Measurements from ENCODE around the gene KLF15. TPM values are rescaled to one million over a fixed set of nuclear protein-coding genes. Genes with fewer than 3 reads are reported as not detected.

KLF15 gene
- total and polyA plus RNA-seq, 8 donors: 5.4 to 14.8 (median 9.7) TPM

DNA sequence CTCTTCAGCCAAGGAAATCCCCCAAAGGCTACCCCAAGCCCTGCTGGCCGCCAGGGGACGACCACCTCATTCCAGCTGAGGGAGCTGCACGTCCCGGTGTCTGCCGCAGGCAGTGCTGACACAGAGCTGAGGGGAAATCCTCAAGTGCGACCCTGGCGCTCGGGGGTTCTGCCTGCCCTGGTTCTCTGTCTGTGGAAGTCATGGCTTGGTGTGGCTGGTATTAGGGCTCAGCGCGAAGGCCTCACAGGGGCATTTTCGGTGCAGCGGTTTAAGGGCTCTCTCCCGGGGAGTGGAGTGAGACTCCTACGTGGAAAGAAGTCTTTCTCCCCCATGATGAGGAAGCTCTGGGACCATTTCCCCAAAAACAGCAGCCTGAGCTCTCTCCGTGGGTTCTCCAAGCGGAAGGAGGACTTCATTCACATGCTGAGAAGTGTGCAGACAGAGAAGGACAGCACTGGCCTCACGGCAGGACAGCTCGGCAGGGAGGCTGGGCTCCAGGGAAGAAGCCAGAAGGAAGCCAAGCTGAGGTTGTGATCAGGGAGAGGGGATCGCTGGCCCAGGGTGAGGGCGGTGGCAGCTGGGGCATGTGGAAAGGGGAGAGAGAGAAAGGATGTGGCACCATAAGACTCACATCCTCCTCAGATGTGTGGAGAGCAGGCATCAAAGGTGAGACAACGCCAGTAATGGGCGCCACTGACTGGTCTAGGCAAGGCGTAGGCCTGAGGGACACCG, 48.6 kb downstream of the KLF15 start:
- H3K4me1 ChIP-seq: no peaks in the 10 kb centered on the region
- TF ChIP-seq, protein P1, sequence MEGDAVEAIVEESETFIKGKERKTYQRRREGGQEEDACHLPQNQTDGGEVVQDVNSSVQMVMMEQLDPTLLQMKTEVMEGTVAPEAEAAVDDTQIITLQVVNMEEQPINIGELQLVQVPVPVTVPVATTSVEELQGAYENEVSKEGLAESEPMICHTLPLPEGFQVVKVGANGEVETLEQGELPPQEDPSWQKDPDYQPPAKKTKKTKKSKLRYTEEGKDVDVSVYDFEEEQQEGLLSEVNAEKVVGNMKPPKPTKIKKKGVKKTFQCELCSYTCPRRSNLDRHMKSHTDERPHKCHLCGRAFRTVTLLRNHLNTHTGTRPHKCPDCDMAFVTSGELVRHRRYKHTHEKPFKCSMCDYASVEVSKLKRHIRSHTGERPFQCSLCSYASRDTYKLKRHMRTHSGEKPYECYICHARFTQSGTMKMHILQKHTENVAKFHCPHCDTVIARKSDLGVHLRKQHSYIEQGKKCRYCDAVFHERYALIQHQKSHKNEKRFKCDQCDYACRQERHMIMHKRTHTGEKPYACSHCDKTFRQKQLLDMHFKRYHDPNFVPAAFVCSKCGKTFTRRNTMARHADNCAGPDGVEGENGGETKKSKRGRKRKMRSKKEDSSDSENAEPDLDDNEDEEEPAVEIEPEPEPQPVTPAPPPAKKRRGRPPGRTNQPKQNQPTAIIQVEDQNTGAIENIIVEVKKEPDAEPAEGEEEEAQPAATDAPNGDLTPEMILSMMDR (IDR thresholded peaks at IDR 0.05): no peak
- intact Hi-C loops (cut with DNase I): no loop called here

DNA sequence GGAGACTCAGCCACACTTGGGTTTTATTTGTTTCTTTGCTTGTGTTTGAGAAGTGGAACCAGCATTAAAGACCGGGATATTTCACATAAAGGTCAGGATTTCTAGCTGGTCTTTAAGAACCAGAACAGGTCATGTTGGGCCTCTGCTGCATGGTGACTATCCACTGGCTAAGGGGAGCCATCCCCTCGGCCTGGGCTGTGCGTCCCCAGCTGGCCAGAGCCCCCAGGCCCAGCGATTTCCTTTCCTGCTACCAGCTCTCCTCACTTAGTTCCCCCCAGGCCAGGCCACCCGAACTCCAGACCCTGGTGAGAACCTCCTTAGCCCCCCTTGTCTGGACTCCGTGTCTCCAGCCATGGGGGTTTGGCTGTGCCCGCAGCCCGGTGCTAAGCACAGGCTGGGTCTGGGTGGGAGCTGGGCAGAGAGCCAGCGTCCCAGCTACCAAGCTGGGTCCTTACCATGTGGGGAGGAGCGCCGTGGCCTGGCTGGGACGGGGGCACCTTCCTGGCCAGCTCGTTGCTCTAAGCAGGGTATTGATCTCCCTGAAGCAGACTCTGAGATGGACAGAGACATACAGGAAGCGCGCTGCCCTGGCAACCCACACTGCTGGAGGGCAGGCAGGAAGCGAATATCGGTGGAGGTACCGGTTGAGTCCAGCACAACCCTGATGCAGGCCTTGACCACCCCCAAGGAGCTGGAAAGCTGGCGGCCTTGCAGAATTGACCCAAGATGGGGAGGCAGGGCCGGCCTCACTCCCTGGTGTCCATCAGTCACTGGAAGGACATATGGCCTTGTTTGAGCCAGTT, 49.4 kb downstream of the KLF15 start:
- no peak for ATAC-seq
- TF ChIP-seq, protein P1 (IDR thresholded peaks at IDR 0.05): no peak
- peaks cover 0 to 8% of the 10 kb centered on the region in 2 donors for H3K9me3 ChIP-seq
- intact Hi-C loops (cut with DNase I): no loop called here
- no peaks in the 10 kb centered on the region for H3K4me1 ChIP-seq
- no peak overlapping the region for H3K27ac ChIP-seq
- no peaks in the 10 kb centered on the region for H3K27me3 ChIP-seq
- no peaks in the 10 kb centered on the region for H3K36me3 ChIP-seq
- DNase-seq: peak in 1 of 4 donors; percentile 55
- no peak overlapping the region for H3K4me3 ChIP-seq

More for the DNA sequence above, 48.6 kb downstream of the KLF15 start:
- no peak overlapping the region for H3K4me3 ChIP-seq
- DNase-seq (peak in 1 of 4 donors; percentile 61), ATAC-seq (no peak)
- peaks cover 0 to 2% of the 10 kb centered on the region in 2 donors for H3K9me3 ChIP-seq
- H3K27ac ChIP-seq: no peak overlapping the region
- H3K36me3 ChIP-seq: no peaks in the 10 kb centered on the region
- H3K27me3 ChIP-seq: no peaks in the 10 kb centered on the region

DNA sequence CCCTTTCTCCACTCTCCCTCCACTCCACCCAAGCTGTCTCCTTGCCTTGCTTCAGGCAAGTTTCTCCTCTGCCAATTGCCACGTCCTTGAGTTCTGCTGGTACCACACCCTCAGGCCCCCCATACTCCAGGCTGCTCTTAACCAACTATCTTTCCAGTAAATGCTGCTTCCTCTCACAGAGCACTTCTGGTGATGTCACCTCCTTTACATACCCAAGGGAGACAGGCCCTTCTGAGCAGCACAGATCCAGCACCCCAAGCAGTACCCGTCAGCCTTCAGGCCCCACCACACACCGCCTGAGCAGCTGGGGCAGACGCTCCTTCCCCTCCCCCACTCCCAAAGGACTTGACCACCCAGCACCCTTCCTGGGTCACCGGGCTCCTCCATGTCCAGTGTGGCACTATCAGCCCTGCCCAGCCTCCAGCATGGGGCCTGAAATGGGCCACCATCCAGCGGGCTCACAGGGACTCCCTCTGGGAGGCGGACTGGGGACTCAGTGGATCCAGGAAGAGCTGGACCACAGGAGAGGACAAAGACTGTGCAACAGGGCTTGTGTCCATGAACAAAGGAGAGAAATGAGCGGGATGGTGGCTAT, 50.2 kb downstream of the KLF15 start:
- TF ChIP-seq, protein P1 (IDR thresholded peaks at IDR 0.05): no peak
- DNase-seq (peak in 1 of 4 donors; percentile 57), ATAC-seq (no peak)

DNA sequence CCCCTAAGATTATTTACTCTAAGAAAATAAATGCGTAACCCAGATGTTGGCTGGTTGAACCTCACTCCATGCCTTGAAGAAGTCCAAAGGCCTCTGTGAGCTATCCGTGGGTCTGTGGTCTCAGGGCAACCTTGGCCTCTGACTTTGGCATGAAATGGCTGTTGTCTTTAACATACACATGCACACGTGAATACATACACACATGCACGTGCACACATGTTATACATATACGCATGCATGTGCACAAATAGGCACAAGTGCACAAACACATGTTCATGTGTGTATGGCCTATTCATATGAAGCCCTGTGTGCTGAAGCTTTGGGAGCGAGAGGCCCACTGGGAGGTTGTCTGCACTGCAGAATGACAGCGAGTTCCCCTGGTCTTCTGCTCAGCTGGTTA, 50.8 kb downstream of the KLF15 start:
- TF ChIP-seq, protein P1 (IDR thresholded peaks at IDR 0.05): no peak
- Histone ChIP-seq H3K36me3 (no peaks in the 10 kb centered on the region), H3K27me3 (no peaks in the 10 kb centered on the region), H3K27ac (no peak overlapping the region), H3K4me1 (no peaks in the 10 kb centered on the region), H3K4me3 (no peak overlapping the region), H3K9me3 (peaks cover 0 to 8% of the 10 kb centered on the region in 2 donors)
- intact Hi-C loops (cut with DNase I): no loop called here
- no peak for DNase-seq
- no peak for ATAC-seq

More for the DNA sequence above, 50.2 kb downstream of the KLF15 start:
- Histone ChIP-seq H3K4me1 (no peaks in the 10 kb centered on the region), H3K36me3 (no peaks in the 10 kb centered on the region), H3K27me3 (no peaks in the 10 kb centered on the region), H3K4me3 (no peak overlapping the region), H3K27ac (no peak overlapping the region), H3K9me3 (peaks cover 0 to 8% of the 10 kb centered on the region in 2 donors)
- intact Hi-C loops (cut with DNase I): no loop called here

DNA sequence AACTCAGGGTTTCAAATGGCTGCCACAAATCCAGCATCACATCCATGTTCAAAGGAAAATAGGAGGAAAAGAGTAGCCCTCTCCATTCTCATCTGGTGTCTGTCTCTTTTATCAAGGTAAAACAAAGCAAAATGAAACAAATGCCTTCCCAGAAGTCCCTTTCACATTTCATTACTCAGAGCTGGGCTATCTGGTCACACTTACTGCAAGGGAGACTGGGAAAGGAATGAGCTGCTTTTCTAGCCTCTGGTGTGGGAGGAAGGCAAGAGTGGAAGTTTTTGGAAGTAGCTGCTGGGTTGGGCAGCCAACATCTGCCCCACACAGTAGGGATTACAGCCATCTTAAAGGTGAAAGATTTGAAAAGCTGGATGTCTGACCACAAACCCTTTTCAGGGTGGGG, 51.8 kb downstream of the KLF15 start:
- H3K4me3 ChIP-seq: no peak overlapping the region
- no peaks in the 10 kb centered on the region for H3K36me3 ChIP-seq
- no peak overlapping the region for H3K27ac ChIP-seq
- no peak for DNase-seq
- TF ChIP-seq, protein P1 (IDR thresholded peaks at IDR 0.05): no peak
- no peaks in the 10 kb centered on the region for H3K4me1 ChIP-seq
- intact Hi-C loops (cut with DNase I): no loop called here
- H3K27me3 ChIP-seq: no peaks in the 10 kb centered on the region
- ATAC-seq: peak; percentile 13
- peaks cover 0 to 8% of the 10 kb centered on the region in 2 donors for H3K9me3 ChIP-seq
